Measurements from ENCODE around the gene ISYNA1. TPM values are rescaled to one million over a fixed set of nuclear protein-coding genes. Genes with fewer than 3 reads are reported as not detected.

The ISYNA1 gene
- total and polyA plus RNA-seq, 2 of the 4 experiments (the other 2 are of a cell fraction), result 3.4 to 24.7 TPM

DNA sequence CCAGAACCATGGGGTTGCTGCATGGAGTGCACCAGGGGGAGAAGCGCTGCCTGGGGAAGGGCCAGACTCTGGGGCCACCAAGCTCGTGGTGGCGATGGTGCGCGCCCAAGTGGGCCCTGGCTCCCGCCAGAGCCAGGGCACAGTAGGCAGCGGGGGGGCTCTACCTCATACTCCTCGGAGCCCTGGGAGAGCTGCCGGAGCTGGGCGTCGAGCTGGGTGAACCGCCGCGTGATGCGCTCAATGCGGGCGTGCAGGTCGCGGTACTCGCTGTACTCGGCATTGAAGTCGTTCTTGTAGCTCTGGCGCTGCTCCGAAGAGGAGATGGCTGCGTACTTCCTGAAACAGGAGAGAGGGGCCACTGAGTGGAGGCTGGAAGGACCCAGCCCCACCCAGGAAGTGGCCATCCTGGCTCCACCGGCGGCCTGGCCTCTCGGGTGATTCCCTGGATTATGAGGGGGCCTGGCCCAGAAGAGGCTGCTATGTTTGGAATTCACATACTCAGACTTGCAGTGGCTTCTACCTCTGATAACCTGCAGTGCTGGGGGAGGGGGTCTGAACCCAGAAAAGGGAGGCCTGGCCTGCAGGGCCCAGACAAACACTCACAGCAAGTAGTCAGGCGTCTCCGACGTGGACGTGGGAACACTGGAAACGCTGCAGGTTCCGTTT is 8.3 kb upstream of the ISYNA1 start:
- no peak overlapping the region for H4K8ac ChIP-seq (ENCODE audit: low read depth in 2 of 2, low read length in 2 of 2)

More for the DNA sequence above, 8.3 kb upstream of the ISYNA1 start:
- Histone ChIP-seq H3K4me2 (ENCODE audit: low read depth, low read length) (no peak overlapping the region), H3K36me3 (ENCODE audit: control insufficient read depth, insufficient read depth, low read length) (peaks cover 65% of the 10 kb centered on the region), H2BK20ac (ENCODE audit: low read depth, low read length) (no peak overlapping the region), H2BK5ac (ENCODE audit: low read depth, low read length, poor library complexity, severe bottlenecking) (no peak overlapping the region), H4K5ac (ENCODE audit: low read depth, low read length) (no peak overlapping the region), H3K56ac (ENCODE audit: extremely low read depth, insufficient read depth, low read length) (no peak overlapping the region), H3K4me3 (ENCODE audit: insufficient read depth, low read depth, low read length) (no peak overlapping the region), H2BK120ac (ENCODE audit: low read depth, low read length) (no peak overlapping the region), H3K18ac (ENCODE audit: low read depth, low read length) (no peak overlapping the region), H3K9me1 (ENCODE audit: insufficient read depth, low read length) (peaks cover 9% of the 10 kb centered on the region; the same call in 1 of the 2 replicates), H2AFZ (replicated peaks; ENCODE audit: low read length, poor library complexity) (no peak overlapping the region), H3K4me1 (ENCODE audit: control insufficient read depth, insufficient read depth, low read length) (peaks cover 2% of the 10 kb centered on the region), H3K27me3 (ENCODE audit: control insufficient read depth, insufficient read depth, low read length) (no peaks in the 10 kb centered on the region), H3K4ac (ENCODE audit: low read depth, low read length) (no peak overlapping the region), H3K79me1 (ENCODE audit: low read depth in 1 of 2, low read length in 2 of 2) (peaks cover 15 to 58% of the 10 kb centered on the region in 2 experiments), H4K91ac (ENCODE audit: insufficient read depth, low read depth, low read length) (no peak overlapping the region), H4K20me1 (ENCODE audit: insufficient read depth, low read length) (peaks cover 49% of the 10 kb centered on the region), H3K23ac (ENCODE audit: low read depth, low read length) (no peak overlapping the region), H2BK15ac (ENCODE audit: low read depth, low read length) (no peak overlapping the region), H3K9me3 (ENCODE audit: control insufficient read depth, insufficient read depth, low read length) (no peaks in the 10 kb centered on the region), H3K14ac (replicated peaks; ENCODE audit: low read depth, low read length) (no peak overlapping the region), H3K27ac (ENCODE audit: insufficient read depth, low read length) (no peak overlapping the region), H3K9ac (ENCODE audit: low read depth, low read length) (no peak overlapping the region), H2AK5ac (ENCODE audit: low read depth, low read length) (no peak overlapping the region), H2AK9ac (replicated peaks; ENCODE audit: low read depth, low read length, poor library complexity) (no peak overlapping the region)
- whole genome bisulfite sequencing, 2 experiments (ENCODE audit: extremely low coverage in 2 of 2, insufficient read length in 1 of 2), result 91% methylated on average over 29 of the region's 34 CpGs; no CpG with 5 or more reads in 1 of the 2 experiments
- in situ Hi-C loops (cut with MboI; ENCODE audit: low sequenced_read_pairs) (no loop called here), intact Hi-C loops (cut with micrococcal nuclease) (no loop called here), dilution Hi-C loops (cut with HindIII; ENCODE audit: low sequenced_read_pairs, unreplicated experiment) (no loop called here)
- no peak for TF ChIP-seq CHD1 (IDR thresholded peaks at IDR 0.05; ENCODE audit: low read depth, low read length)
- TF ChIP-seq, protein P1, sequence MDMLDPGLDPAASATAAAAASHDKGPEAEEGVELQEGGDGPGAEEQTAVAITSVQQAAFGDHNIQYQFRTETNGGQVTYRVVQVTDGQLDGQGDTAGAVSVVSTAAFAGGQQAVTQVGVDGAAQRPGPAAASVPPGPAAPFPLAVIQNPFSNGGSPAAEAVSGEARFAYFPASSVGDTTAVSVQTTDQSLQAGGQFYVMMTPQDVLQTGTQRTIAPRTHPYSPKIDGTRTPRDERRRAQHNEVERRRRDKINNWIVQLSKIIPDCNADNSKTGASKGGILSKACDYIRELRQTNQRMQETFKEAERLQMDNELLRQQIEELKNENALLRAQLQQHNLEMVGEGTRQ (IDR thresholded peaks at IDR 0.05; ENCODE audit: low read depth, low read length), result no peak
- no peak for TF ChIP-seq MAFK (IDR thresholded peaks at IDR 0.05; ENCODE audit: low read depth, low read length)
- no peak for TF ChIP-seq POLR2A (IDR thresholded peaks at IDR 0.05; ENCODE audit: low read depth, low read length)
- TF ChIP-seq NFE2L2 (IDR thresholded peaks at IDR 0.05; ENCODE audit: low read depth, low read length), result no peak
- TF ChIP-seq RFX5 (IDR thresholded peaks at IDR 0.05; ENCODE audit: low read depth, low read length), result no peak
- no peak for TF ChIP-seq CEBPB (IDR thresholded peaks at IDR 0.05; ENCODE audit: low read depth, low read length)
- TF ChIP-seq, protein P2, sequence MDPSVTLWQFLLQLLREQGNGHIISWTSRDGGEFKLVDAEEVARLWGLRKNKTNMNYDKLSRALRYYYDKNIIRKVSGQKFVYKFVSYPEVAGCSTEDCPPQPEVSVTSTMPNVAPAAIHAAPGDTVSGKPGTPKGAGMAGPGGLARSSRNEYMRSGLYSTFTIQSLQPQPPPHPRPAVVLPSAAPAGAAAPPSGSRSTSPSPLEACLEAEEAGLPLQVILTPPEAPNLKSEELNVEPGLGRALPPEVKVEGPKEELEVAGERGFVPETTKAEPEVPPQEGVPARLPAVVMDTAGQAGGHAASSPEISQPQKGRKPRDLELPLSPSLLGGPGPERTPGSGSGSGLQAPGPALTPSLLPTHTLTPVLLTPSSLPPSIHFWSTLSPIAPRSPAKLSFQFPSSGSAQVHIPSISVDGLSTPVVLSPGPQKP (IDR thresholded peaks at IDR 0.05; ENCODE audit: borderline replicate concordance, low read depth, low read length), result no peak
- no peak for TF ChIP-seq FOS (IDR thresholded peaks at IDR 0.05; ENCODE audit: low read depth, low read length)
- TF ChIP-seq RAD21 (IDR thresholded peaks at IDR 0.05; ENCODE audit: low read length), result no peak
- no peak for TF ChIP-seq RCOR1 (IDR thresholded peaks at IDR 0.05; ENCODE audit: insufficient replicate concordance, low read length)
- TF ChIP-seq MXI1 (IDR thresholded peaks at IDR 0.05; ENCODE audit: borderline replicate concordance, low read depth, low read length), result no peak
- TF ChIP-seq, protein P3, sequence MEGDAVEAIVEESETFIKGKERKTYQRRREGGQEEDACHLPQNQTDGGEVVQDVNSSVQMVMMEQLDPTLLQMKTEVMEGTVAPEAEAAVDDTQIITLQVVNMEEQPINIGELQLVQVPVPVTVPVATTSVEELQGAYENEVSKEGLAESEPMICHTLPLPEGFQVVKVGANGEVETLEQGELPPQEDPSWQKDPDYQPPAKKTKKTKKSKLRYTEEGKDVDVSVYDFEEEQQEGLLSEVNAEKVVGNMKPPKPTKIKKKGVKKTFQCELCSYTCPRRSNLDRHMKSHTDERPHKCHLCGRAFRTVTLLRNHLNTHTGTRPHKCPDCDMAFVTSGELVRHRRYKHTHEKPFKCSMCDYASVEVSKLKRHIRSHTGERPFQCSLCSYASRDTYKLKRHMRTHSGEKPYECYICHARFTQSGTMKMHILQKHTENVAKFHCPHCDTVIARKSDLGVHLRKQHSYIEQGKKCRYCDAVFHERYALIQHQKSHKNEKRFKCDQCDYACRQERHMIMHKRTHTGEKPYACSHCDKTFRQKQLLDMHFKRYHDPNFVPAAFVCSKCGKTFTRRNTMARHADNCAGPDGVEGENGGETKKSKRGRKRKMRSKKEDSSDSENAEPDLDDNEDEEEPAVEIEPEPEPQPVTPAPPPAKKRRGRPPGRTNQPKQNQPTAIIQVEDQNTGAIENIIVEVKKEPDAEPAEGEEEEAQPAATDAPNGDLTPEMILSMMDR (conservative IDR thresholded peaks at IDR 0.05; ENCODE audit: low read depth, low read length), result no peak
- ChIA-PET CTCF (no interaction called here), POLR2A (ENCODE audit: unreplicated experiment) (no interaction called here)
- DNase-seq (no peak), ATAC-seq (ENCODE audit: low read depth) (no peak)
- no TSS peak for BruUV-seq (replicated peaks)
